Left ventricle myocardium inferior (tissue), 1 donor: ENCODE results near the gene ITSN2. TPM values are rescaled to one million over a fixed set of nuclear protein-coding genes. Genes with fewer than 3 reads are reported as not detected.

ENCODE experiments used
- DNase-seq: peaks from one replicate; pipeline ENCODE4 v3.0.0-alpha.2; 2020
- H3K27ac ChIP-seq: fragments of 200-600 bp; replicated peaks from 2 replicates; pipeline ENCODE4 v1.8.0; 2021
- H3K27me3 ChIP-seq: fragments of 200-600 bp; 2 replicates; pipeline ENCODE4 v1.8.0; 2021; ENCODE audit warnings: low read depth
- H3K36me3 ChIP-seq: fragments of 200-600 bp; 2 replicates; pipeline ENCODE4 v1.8.0; 2021
- H3K4me1 ChIP-seq: fragments of 200-600 bp; 2 replicates; pipeline ENCODE4 v1.8.0; 2021
- H3K4me3 ChIP-seq: fragments of 200-600 bp; 2 replicates; pipeline ENCODE4 v1.8.0; 2021; ENCODE audit warnings: mild to moderate bottlenecking, moderate library complexity
- H3K9me3 ChIP-seq: fragments of 200-600 bp; replicated peaks from 2 replicates; pipeline ENCODE4 v1.8.0; 2021
- CTCF ChIP-seq: fragments of 200-600 bp; IDR thresholded peaks from 2 replicates; pipeline ENCODE4 v1.8.0; 2021; ENCODE audit warnings: antibody characterized with exemption, mild to moderate bottlenecking, borderline replicate concordance
- intact Hi-C: fragments of 100-400 bp; cut with micrococcal nuclease; formaldehyde crosslinking; loops from one replicate; pipeline ENCODE4 v1.11.0; 2022
- total RNA-seq: library from RNA; stranded (reverse); fragmentation: NEBNext Ultra II Directional; extraction: Animal tissue kit (Norgen Biotek cat#: 25700); gene quantifications from one replicate; pipeline ENCODE4 v1.2.1, GENCODE V29; 2021
- donor health status: DM: no; HTN: yes; CAD: no; lungs with severe emphysema.

ITSN2 gene
- total RNA-seq, 1 donor from 2014 or later, result 24.4 TPM

GRCh38 chr2:24158131-24158530 lies 202.2 kb downstream of the ITSN2 start:
- Histone ChIP-seq H3K4me3 (no peak overlapping the region), H3K27ac (no peak overlapping the region), H3K27me3 (no peaks in the 10 kb centered on the region), H3K4me1 (no peaks in the 10 kb centered on the region), H3K9me3 (no peaks in the 10 kb centered on the region), H3K36me3 (peaks cover 15% of the 10 kb centered on the region)
- no peak for DNase-seq
- no peak for TF ChIP-seq CTCF
- intact Hi-C loops, result no loop called here

DNA sequence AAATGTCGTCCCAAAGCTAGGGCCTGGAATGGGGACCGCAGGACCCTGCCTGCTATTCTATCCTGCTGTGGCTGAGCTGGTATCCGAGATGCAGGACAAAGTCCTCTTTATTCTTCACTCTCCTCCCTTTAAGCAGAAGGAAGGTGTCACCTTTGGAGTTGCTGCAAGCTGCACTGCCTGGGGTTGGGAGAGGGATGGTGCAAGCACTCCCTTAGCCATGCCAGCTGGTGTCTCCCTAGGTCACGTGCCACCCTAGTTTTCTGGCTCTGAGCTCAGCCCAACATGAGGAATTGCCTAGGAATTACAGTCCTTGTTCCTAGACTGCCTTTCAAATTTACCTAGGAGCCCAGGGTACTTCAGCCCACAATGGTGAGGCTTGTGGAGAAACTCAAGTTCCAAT lies 206.9 kb downstream of the ITSN2 start:
- no peak overlapping the region for H3K4me3 ChIP-seq
- intact Hi-C loops, result no loop called here
- no peak for TF ChIP-seq CTCF
- no peaks in the 10 kb centered on the region for H3K9me3 ChIP-seq
- peaks cover 40% of the 10 kb centered on the region for H3K36me3 ChIP-seq
- no peak for DNase-seq
- no peaks in the 10 kb centered on the region for H3K27me3 ChIP-seq
- no peaks in the 10 kb centered on the region for H3K4me1 ChIP-seq
- no peak overlapping the region for H3K27ac ChIP-seq

Other genes starting within 250 kb of the ITSN2 start
- gene PFN4, start 237.2 kb downstream of the ITSN2 start, total RNA-seq, result 0.74 TPM
- gene FAM228B, start 237.1 kb downstream of the ITSN2 start, total RNA-seq, result 29.6 TPM
- gene FAM228A, start 185.5 kb downstream of the ITSN2 start, total RNA-seq, result 0.11 TPM
- 26.9 TPM for gene NCOA1, start 130.7 kb upstream of the ITSN2 start, total RNA-seq